Breast epithelium (tissue), 3 donors: Measurements from ENCODE around the gene ALDH1L1.

Experiments used
- CTCF ChIP-seq, 3 donors: fragments of 450-650 bp; IDR thresholded peaks; one replicate each; pipeline ENCODE4 v1.5.1; 2016 to 2017; ENCODE audit warnings: antibody characterized with exemption in 3 of 3, mild to moderate bottlenecking in 3 of 3, moderate library complexity in 3 of 3
- POLR2A ChIP-seq: fragments of 450-650 bp; IDR thresholded peaks from one replicate; pipeline ENCODE4 v1.6.1; 2016; ENCODE audit warnings: antibody characterized with exemption, mild to moderate bottlenecking, moderate library complexity

- TF ChIP-seq CTCF (IDR thresholded peaks at IDR 0.05) (no peak), POLR2A (no peak)
Observed at GRCh38 chr3:126212250-126212619, 31.8 kb upstream of the ALDH1L1 start.
